ENCODE results near the gene DACT2.
"Not testable (repeated sequence)": the region's sequence is repeated elsewhere in the genome, so short reads cannot be mapped to it uniquely, and the experiment has no call there.

DACT2 gene

GRCh38 chr6:168319279-168320111, at the start of gene DACT2:
Gene DACT2 (minus strand): TSS chr6:168319777. CDS start chr6:168319633, 144 bp downstream.
- no peak for DNase-seq (ENCODE audit: low spot score)

- no peak for DNase-seq (ENCODE audit: low spot score)
These were observed 49.4 kb upstream of the DACT2 start for GRCh38 chr6:168368936-168369335.

- DNase-seq (ENCODE audit: low spot score) = no peak
These were observed 48.7 kb upstream of the DACT2 start for GRCh38 chr6:168368066-168368820.

GRCh38 chr6:168367285-168367751, 47.7 kb upstream of the DACT2 start:
- no peak for DNase-seq (ENCODE audit: low spot score)

GRCh38 chr6:168366473-168366872, 46.9 kb upstream of the DACT2 start:
- DNase-seq (ENCODE audit: low spot score) = no peak

GRCh38 chr6:168365422-168366165, 46.0 kb upstream of the DACT2 start:
- DNase-seq (ENCODE audit: low spot score) = no peak

- DNase-seq (ENCODE audit: low spot score) = no peak
These were observed 45.3 kb upstream of the DACT2 start for GRCh38 chr6:168364793-168365421.

GRCh38 chr6:168363811-168364792, 44.5 kb upstream of the DACT2 start:
- no peak for DNase-seq (ENCODE audit: low spot score)

GRCh38 chr6:168363302-168363701, 43.7 kb upstream of the DACT2 start:
- DNase-seq (ENCODE audit: low spot score) = no peak

GRCh38 chr6:168362276-168362990, 42.9 kb upstream of the DACT2 start:
- DNase-seq (ENCODE audit: low spot score) = no peak

GRCh38 chr6:168361766-168362165, 42.2 kb upstream of the DACT2 start:
- DNase-seq (ENCODE audit: low spot score) = no peak

- no peak for DNase-seq (ENCODE audit: low spot score)
These were observed 40.2 kb upstream of the DACT2 start for GRCh38 chr6:168359794-168360193.

- no peak for DNase-seq (ENCODE audit: low spot score)
These were observed 39.4 kb upstream of the DACT2 start for GRCh38 chr6:168358842-168359420.

- not testable (repeated sequence) for DNase-seq (ENCODE audit: low spot score)
These were observed 37.3 kb upstream of the DACT2 start for GRCh38 chr6:168356872-168357271.

- peak; percentile 48 for DNase-seq (ENCODE audit: low spot score)
These were observed 36.3 kb upstream of the DACT2 start for GRCh38 chr6:168355716-168356522.

GRCh38 chr6:168354338-168354737, 34.8 kb upstream of the DACT2 start:
- no peak for DNase-seq (ENCODE audit: low spot score)

GRCh38 chr6:168353041-168353440, 33.5 kb upstream of the DACT2 start:
- DNase-seq (ENCODE audit: low spot score) = no peak

- DNase-seq (ENCODE audit: low spot score) = no peak
These were observed 32.5 kb upstream of the DACT2 start for GRCh38 chr6:168352096-168352495.

- DNase-seq (ENCODE audit: low spot score) = no peak
These were observed 30.2 kb upstream of the DACT2 start for GRCh38 chr6:168349718-168350210.

Measured in COLO829 (cell line).